ENCODE measurements around the gene NCAM2. TPM values are rescaled to one million over a fixed set of nuclear protein-coding genes. Genes with fewer than 3 reads are reported as not detected.

The NCAM2 gene
- total and polyA plus RNA-seq, 2 experiments from 2014 or later = 0.36 to 0.83 TPM

DNA sequence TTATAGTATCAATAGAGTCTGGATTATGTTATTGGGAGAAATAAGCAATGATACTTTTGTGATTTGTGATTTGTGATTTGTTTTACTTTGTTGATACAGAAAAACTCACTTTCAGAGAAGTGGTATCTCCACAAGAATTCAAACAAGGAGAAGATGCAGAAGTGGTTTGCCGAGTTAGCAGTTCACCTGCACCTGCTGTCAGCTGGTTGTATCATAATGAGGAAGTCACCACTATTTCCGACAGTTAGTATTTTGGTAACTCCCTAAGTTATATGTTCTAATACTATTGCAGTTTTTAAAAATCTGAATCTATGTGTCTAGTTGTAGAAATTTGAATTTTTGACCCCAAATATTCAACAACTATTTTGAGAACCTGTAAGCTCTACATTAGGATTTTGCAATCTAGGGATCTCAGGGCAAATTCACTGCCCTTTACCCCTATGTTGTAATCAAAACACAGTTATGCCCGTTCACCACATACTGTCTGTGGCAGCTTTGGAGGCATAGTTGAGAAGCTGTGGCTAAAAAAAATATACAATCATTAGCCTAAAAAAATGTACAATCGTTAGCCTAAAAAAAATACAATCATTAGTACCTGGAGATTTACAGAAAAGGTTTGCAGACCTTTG lies 288.1 kb downstream of the NCAM2 start:
- Histone ChIP-seq H4K20me1 (replicated peaks; ENCODE audit: insufficient read depth) (no peaks in the 10 kb centered on the region), H3F3A (replicated peaks; ENCODE audit: low read depth) (no peaks in the 10 kb centered on the region), H3K4me2 (no peak overlapping the region), H2AFZ (no peak overlapping the region), H3K36me3 (ENCODE audit: insufficient read depth) (no peaks in the 10 kb centered on the region), H3K9me2 (ENCODE audit: insufficient read depth) (no peaks in the 10 kb centered on the region), H3K27ac (ENCODE audit: low read depth) (no peak overlapping the region), H3K4me3 (no peak overlapping the region), H3K4me1 (ENCODE audit: insufficient read depth) (no peaks in the 10 kb centered on the region), H3K27me3 (ENCODE audit: insufficient read depth) (no peaks in the 10 kb centered on the region), H3K79me2 (replicated peaks; ENCODE audit: insufficient read depth) (no peaks in the 10 kb centered on the region)
- Mint-ChIP-seq H3K9me3 (no peaks in the 10 kb centered on the region), H3K4me1 (no peaks in the 10 kb centered on the region), H3K36me3 (ENCODE audit: low read depth) (no peaks in the 10 kb centered on the region), H3K27me3 (ENCODE audit: insufficient read depth, low read depth, poor library complexity) (no peaks in the 10 kb centered on the region), H3K27ac (no peak overlapping the region), H3K4me3 (no peak overlapping the region)
- DNase-seq (ENCODE audit: low spot score) (no peak), ATAC-seq (no peak)
- TF ChIP-seq POLR2AphosphoS5 (IDR thresholded peaks at IDR 0.05; ENCODE audit: low read depth) (no peak), ZNF331 (CRISPR knock-in tag; IDR thresholded peaks at IDR 0.05; ENCODE audit: low read depth) (no peak), JUNB (IDR thresholded peaks at IDR 0.05; ENCODE audit: unreplicated experiment) (no peak), ZNF114 (CRISPR knock-in tag; IDR thresholded peaks at IDR 0.05) (no peak), STAT1 (IDR thresholded peaks at IDR 0.05; ENCODE audit: unreplicated experiment) (no peak), CREB1 (CRISPR knock-in tag; IDR thresholded peaks at IDR 0.05; ENCODE audit: low read depth) (no peak), NANOG (IDR thresholded peaks at IDR 0.05; ENCODE audit: borderline replicate concordance) (no peak), EZH2phosphoT487 (IDR thresholded peaks at IDR 0.05; ENCODE audit: unreplicated experiment) (no peak), EZH2 (IDR thresholded peaks at IDR 0.05; ENCODE audit: low read depth, unreplicated experiment) (no peak)
- TF ChIP-seq, protein P1, sequence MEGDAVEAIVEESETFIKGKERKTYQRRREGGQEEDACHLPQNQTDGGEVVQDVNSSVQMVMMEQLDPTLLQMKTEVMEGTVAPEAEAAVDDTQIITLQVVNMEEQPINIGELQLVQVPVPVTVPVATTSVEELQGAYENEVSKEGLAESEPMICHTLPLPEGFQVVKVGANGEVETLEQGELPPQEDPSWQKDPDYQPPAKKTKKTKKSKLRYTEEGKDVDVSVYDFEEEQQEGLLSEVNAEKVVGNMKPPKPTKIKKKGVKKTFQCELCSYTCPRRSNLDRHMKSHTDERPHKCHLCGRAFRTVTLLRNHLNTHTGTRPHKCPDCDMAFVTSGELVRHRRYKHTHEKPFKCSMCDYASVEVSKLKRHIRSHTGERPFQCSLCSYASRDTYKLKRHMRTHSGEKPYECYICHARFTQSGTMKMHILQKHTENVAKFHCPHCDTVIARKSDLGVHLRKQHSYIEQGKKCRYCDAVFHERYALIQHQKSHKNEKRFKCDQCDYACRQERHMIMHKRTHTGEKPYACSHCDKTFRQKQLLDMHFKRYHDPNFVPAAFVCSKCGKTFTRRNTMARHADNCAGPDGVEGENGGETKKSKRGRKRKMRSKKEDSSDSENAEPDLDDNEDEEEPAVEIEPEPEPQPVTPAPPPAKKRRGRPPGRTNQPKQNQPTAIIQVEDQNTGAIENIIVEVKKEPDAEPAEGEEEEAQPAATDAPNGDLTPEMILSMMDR (conservative IDR thresholded peaks at IDR 0.05; ENCODE audit: low read depth in 2 of 2) = no peak
- TF ChIP-seq, protein P2, sequence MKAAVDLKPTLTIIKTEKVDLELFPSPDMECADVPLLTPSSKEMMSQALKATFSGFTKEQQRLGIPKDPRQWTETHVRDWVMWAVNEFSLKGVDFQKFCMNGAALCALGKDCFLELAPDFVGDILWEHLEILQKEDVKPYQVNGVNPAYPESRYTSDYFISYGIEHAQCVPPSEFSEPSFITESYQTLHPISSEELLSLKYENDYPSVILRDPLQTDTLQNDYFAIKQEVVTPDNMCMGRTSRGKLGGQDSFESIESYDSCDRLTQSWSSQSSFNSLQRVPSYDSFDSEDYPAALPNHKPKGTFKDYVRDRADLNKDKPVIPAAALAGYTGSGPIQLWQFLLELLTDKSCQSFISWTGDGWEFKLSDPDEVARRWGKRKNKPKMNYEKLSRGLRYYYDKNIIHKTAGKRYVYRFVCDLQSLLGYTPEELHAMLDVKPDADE (IDR thresholded peaks at IDR 0.05) = no peak
- TF ChIP-seq, protein P3, sequence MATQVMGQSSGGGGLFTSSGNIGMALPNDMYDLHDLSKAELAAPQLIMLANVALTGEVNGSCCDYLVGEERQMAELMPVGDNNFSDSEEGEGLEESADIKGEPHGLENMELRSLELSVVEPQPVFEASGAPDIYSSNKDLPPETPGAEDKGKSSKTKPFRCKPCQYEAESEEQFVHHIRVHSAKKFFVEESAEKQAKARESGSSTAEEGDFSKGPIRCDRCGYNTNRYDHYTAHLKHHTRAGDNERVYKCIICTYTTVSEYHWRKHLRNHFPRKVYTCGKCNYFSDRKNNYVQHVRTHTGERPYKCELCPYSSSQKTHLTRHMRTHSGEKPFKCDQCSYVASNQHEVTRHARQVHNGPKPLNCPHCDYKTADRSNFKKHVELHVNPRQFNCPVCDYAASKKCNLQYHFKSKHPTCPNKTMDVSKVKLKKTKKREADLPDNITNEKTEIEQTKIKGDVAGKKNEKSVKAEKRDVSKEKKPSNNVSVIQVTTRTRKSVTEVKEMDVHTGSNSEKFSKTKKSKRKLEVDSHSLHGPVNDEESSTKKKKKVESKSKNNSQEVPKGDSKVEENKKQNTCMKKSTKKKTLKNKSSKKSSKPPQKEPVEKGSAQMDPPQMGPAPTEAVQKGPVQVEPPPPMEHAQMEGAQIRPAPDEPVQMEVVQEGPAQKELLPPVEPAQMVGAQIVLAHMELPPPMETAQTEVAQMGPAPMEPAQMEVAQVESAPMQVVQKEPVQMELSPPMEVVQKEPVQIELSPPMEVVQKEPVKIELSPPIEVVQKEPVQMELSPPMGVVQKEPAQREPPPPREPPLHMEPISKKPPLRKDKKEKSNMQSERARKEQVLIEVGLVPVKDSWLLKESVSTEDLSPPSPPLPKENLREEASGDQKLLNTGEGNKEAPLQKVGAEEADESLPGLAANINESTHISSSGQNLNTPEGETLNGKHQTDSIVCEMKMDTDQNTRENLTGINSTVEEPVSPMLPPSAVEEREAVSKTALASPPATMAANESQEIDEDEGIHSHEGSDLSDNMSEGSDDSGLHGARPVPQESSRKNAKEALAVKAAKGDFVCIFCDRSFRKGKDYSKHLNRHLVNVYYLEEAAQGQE (IDR thresholded peaks at IDR 0.05; ENCODE audit: unreplicated experiment) = no peak
- TF ChIP-seq, protein P4, sequence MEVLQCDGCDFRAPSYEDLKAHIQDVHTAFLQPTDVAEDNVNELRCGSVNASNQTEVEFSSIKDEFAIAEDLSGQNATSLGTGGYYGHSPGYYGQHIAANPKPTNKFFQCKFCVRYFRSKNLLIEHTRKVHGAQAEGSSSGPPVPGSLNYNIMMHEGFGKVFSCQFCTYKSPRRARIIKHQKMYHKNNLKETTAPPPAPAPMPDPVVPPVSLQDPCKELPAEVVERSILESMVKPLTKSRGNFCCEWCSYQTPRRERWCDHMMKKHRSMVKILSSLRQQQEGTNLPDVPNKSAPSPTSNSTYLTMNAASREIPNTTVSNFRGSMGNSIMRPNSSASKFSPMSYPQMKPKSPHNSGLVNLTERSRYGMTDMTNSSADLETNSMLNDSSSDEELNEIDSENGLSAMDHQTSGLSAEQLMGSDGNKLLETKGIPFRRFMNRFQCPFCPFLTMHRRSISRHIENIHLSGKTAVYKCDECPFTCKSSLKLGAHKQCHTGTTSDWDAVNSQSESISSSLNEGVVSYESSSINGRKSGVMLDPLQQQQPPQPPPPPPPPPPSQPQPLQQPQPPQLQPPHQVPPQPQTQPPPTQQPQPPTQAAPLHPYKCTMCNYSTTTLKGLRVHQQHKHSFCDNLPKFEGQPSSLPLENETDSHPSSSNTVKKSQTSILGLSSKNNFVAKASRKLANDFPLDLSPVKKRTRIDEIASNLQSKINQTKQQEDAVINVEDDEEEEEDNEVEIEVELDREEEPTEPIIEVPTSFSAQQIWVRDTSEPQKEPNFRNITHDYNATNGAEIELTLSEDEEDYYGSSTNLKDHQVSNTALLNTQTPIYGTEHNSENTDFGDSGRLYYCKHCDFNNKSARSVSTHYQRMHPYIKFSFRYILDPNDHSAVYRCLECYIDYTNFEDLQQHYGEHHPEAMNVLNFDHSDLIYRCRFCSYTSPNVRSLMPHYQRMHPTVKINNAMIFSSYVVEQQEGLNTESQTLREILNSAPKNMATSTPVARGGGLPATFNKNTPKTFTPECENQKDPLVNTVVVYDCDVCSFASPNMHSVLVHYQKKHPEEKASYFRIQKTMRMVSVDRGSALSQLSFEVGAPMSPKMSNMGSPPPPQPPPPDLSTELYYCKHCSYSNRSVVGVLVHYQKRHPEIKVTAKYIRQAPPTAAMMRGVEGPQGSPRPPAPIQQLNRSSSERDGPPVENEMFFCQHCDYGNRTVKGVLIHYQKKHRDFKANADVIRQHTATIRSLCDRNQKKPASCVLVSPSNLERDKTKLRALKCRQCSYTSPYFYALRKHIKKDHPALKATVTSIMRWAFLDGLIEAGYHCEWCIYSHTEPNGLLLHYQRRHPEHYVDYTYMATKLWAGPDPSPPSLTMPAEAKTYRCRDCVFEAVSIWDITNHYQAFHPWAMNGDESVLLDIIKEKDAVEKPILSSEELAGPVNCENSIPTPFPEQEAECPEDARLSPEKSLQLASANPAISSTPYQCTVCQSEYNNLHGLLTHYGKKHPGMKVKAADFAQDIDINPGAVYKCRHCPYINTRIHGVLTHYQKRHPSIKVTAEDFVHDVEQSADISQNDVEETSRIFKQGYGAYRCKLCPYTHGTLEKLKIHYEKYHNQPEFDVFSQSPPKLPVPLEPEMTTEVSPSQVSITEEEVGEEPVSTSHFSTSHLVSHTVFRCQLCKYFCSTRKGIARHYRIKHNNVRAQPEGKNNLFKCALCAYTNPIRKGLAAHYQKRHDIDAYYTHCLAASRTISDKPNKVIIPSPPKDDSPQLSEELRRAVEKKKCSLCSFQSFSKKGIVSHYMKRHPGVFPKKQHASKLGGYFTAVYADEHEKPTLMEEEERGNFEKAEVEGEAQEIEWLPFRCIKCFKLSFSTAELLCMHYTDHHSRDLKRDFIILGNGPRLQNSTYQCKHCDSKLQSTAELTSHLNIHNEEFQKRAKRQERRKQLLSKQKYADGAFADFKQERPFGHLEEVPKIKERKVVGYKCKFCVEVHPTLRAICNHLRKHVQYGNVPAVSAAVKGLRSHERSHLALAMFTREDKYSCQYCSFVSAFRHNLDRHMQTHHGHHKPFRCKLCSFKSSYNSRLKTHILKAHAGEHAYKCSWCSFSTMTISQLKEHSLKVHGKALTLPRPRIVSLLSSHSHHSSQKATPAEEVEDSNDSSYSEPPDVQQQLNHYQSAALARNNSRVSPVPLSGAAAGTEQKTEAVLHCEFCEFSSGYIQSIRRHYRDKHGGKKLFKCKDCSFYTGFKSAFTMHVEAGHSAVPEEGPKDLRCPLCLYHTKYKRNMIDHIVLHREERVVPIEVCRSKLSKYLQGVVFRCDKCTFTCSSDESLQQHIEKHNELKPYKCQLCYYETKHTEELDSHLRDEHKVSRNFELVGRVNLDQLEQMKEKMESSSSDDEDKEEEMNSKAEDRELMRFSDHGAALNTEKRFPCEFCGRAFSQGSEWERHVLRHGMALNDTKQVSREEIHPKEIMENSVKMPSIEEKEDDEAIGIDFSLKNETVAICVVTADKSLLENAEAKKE (CRISPR knock-in tag; IDR thresholded peaks at IDR 0.05) = no peak

All from GM23338 (cell line).